SK-N-SH treated with all-trans-retinoic acid at 6 μM for 48 hours (cell line): ENCODE measurements around the gene SERPINE2.

Source experiments
- CSRNP3 ChIP-seq: fragments of 250-450 bp; sonication (Bioruptor Pico); IDR thresholded peaks from 2 replicates; pipeline ENCODE4 v1.5.1; 2021; ENCODE audit warnings: mild to moderate bottlenecking, moderate library complexity
- GLIS3 ChIP-seq: fragments of 250-450 bp; sonication (Bioruptor Pico); IDR thresholded peaks from 2 replicates; pipeline ENCODE4 v1.5.0; 2020; ENCODE audit warnings: mild to moderate bottlenecking, moderate library complexity
- PATZ1 ChIP-seq: fragments of 250-450 bp; sonication (Bioruptor Pico); IDR thresholded peaks from 2 replicates; pipeline ENCODE4 v1.8.0; 2020; ENCODE audit warnings: mild to moderate bottlenecking, moderate library complexity, borderline replicate concordance
- RARB ChIP-seq: fragments of 250-450 bp; sonication (Bioruptor Pico); IDR thresholded peaks from 2 replicates; pipeline ENCODE4 v1.8.0; 2021; ENCODE audit warnings: mild to moderate bottlenecking, moderate library complexity
- ZFP30 ChIP-seq: fragments of 450-650 bp; formaldehyde crosslinking; IDR thresholded peaks from 2 replicates; pipeline ENCODE4 v1.5.0; 2022; ENCODE audit warnings: mild to moderate bottlenecking, moderate library complexity
- ZNF8 ChIP-seq: fragments of 450-650 bp; formaldehyde crosslinking; IDR thresholded peaks from 2 replicates; pipeline ENCODE4 v1.5.0; 2020; ENCODE audit warnings: mild to moderate bottlenecking, moderate library complexity

- TF ChIP-seq GLIS3 (CRISPR knock-in tag) = no peak
- TF ChIP-seq ZNF8 (CRISPR knock-in tag) = no peak
- no peak for TF ChIP-seq ZFP30 (CRISPR knock-in tag)
- TF ChIP-seq RARB (CRISPR knock-in tag) = no peak
- no peak for TF ChIP-seq PATZ1
- no peak for TF ChIP-seq CSRNP3 (CRISPR knock-in tag)
Observed at GRCh38 chr2:224022486-224022885, 16.6 kb downstream of the SERPINE2 start.
